ENCODE data around the gene CYB561D1.
A peak's percentile ranks its signal among the peaks of the same experiment; 100 is the strongest.

The CYB561D1 gene

GRCh38 chr1:109488201-109488600 is 5.7 kb upstream of the CYB561D1 start:
- no peak overlapping the region for H3K4me3 ChIP-seq (ENCODE audit: low read depth in 1 of 2, low read length in 2 of 2)
- H3K36me3 ChIP-seq (ENCODE audit: control insufficient read depth in 1 of 2, insufficient read depth in 2 of 2, low read length in 2 of 2): peaks cover 0 to 11% of the 10 kb centered on the region in 2 donors
- no peak overlapping the region for H3K9ac ChIP-seq (ENCODE audit: low read depth in 1 of 2, low read length in 2 of 2)
- H3K4me1 ChIP-seq (ENCODE audit: control insufficient read depth in 1 of 2, insufficient read depth in 2 of 2, low read length in 2 of 2): peaks cover 10 to 12% of the 10 kb centered on the region in 2 donors
- H3K9me3 ChIP-seq (ENCODE audit: control insufficient read depth in 1 of 2, low read length in 2 of 2): no peaks in the 10 kb centered on the region
- H3K27ac ChIP-seq (ENCODE audit: low read depth, low read length): no peak overlapping the region
- no peaks in the 10 kb centered on the region for H3K27me3 ChIP-seq (ENCODE audit: control insufficient read depth in 1 of 2, insufficient read depth in 2 of 2, low read length in 2 of 2)

- Histone ChIP-seq H3K9me3 (ENCODE audit: control insufficient read depth in 1 of 2, low read length in 2 of 2) (no peaks in the 10 kb centered on the region), H3K9ac (ENCODE audit: low read depth in 1 of 2, low read length in 2 of 2) (no peak overlapping the region), H3K27me3 (ENCODE audit: control insufficient read depth in 1 of 2, insufficient read depth in 2 of 2, low read length in 2 of 2) (no peaks in the 10 kb centered on the region), H3K4me3 (ENCODE audit: low read depth in 1 of 2, low read length in 2 of 2) (no peak overlapping the region), H3K27ac (ENCODE audit: low read depth, low read length) (no peak overlapping the region), H3K4me1 (ENCODE audit: control insufficient read depth in 1 of 2, insufficient read depth in 2 of 2, low read length in 2 of 2) (peaks cover 12% of the 10 kb centered on the region in 2 donors), H3K36me3 (ENCODE audit: control insufficient read depth in 1 of 2, insufficient read depth in 2 of 2, low read length in 2 of 2) (peaks cover 0 to 11% of the 10 kb centered on the region in 2 donors)
These were observed 5.2 kb upstream of the CYB561D1 start for GRCh38 chr1:109488696-109489095.

- no peak overlapping the region for H3K4me3 ChIP-seq (ENCODE audit: low read depth in 1 of 2, low read length in 2 of 2)
- H3K9me3 ChIP-seq (ENCODE audit: control insufficient read depth in 1 of 2, low read length in 2 of 2): no peaks in the 10 kb centered on the region
- peaks cover 12% of the 10 kb centered on the region in 2 donors for H3K4me1 ChIP-seq (ENCODE audit: control insufficient read depth in 1 of 2, insufficient read depth in 2 of 2, low read length in 2 of 2)
- H3K36me3 ChIP-seq (ENCODE audit: control insufficient read depth in 1 of 2, insufficient read depth in 2 of 2, low read length in 2 of 2): peaks cover 0 to 11% of the 10 kb centered on the region in 2 donors
- H3K27me3 ChIP-seq (ENCODE audit: control insufficient read depth in 1 of 2, insufficient read depth in 2 of 2, low read length in 2 of 2): no peaks in the 10 kb centered on the region
- no peak overlapping the region for H3K27ac ChIP-seq (ENCODE audit: low read depth, low read length)
- H3K9ac ChIP-seq (ENCODE audit: low read depth in 1 of 2, low read length in 2 of 2): no peak overlapping the region
These were observed 3.6 kb upstream of the CYB561D1 start for GRCh38 chr1:109490029-109490933.

- H3K36me3 ChIP-seq (ENCODE audit: control insufficient read depth in 1 of 2, insufficient read depth in 2 of 2, low read length in 2 of 2): peaks cover 1 to 16% of the 10 kb centered on the region in 2 donors
- peaks cover 12% of the 10 kb centered on the region in 2 donors for H3K4me1 ChIP-seq (ENCODE audit: control insufficient read depth in 1 of 2, insufficient read depth in 2 of 2, low read length in 2 of 2)
- H3K9me3 ChIP-seq (ENCODE audit: control insufficient read depth in 1 of 2, low read length in 2 of 2): no peaks in the 10 kb centered on the region
- H3K27me3 ChIP-seq (ENCODE audit: control insufficient read depth in 1 of 2, insufficient read depth in 2 of 2, low read length in 2 of 2): no peaks in the 10 kb centered on the region
- H3K9ac ChIP-seq (ENCODE audit: low read depth in 1 of 2, low read length in 2 of 2): no peak overlapping the region
- no peak overlapping the region for H3K27ac ChIP-seq (ENCODE audit: low read depth, low read length)
- no peak overlapping the region for H3K4me3 ChIP-seq (ENCODE audit: low read depth in 1 of 2, low read length in 2 of 2)
These were observed 3.0 kb upstream of the CYB561D1 start for GRCh38 chr1:109490934-109491302.

- Histone ChIP-seq H3K36me3 (ENCODE audit: control insufficient read depth in 1 of 2, insufficient read depth in 2 of 2, low read length in 2 of 2) (peaks cover 6 to 20% of the 10 kb centered on the region in 2 donors), H3K4me1 (ENCODE audit: control insufficient read depth in 1 of 2, insufficient read depth in 2 of 2, low read length in 2 of 2) (peaks cover 12% of the 10 kb centered on the region in 2 donors), H3K27ac (ENCODE audit: low read depth, low read length) (no peak overlapping the region), H3K9me3 (ENCODE audit: control insufficient read depth in 1 of 2, low read length in 2 of 2) (no peaks in the 10 kb centered on the region), H3K27me3 (ENCODE audit: control insufficient read depth in 1 of 2, insufficient read depth in 2 of 2, low read length in 2 of 2) (no peaks in the 10 kb centered on the region), H3K4me3 (ENCODE audit: low read depth in 1 of 2, low read length in 2 of 2) (no peak overlapping the region), H3K9ac (ENCODE audit: low read depth in 1 of 2, low read length in 2 of 2) (no peak overlapping the region)
These were observed 2.5 kb upstream of the CYB561D1 start for GRCh38 chr1:109491372-109491771.

- H3K9ac ChIP-seq (ENCODE audit: low read depth in 1 of 2, low read length in 2 of 2): peak overlapping the region in 1 of 2 donors; percentile 59
- no peak overlapping the region for H3K4me3 ChIP-seq (ENCODE audit: low read depth in 1 of 2, low read length in 2 of 2)
- H3K27ac ChIP-seq (ENCODE audit: low read depth, low read length): no peak overlapping the region
- H3K27me3 ChIP-seq (ENCODE audit: control insufficient read depth in 1 of 2, insufficient read depth in 2 of 2, low read length in 2 of 2): no peaks in the 10 kb centered on the region
- H3K9me3 ChIP-seq (ENCODE audit: control insufficient read depth in 1 of 2, low read length in 2 of 2): no peaks in the 10 kb centered on the region
- peaks cover 16 to 32% of the 10 kb centered on the region in 2 donors for H3K36me3 ChIP-seq (ENCODE audit: control insufficient read depth in 1 of 2, insufficient read depth in 2 of 2, low read length in 2 of 2)
- peaks cover 12 to 16% of the 10 kb centered on the region in 2 donors for H3K4me1 ChIP-seq (ENCODE audit: control insufficient read depth in 1 of 2, insufficient read depth in 2 of 2, low read length in 2 of 2)
These were observed 1.1 kb upstream of the CYB561D1 start for GRCh38 chr1:109492779-109493178.

- Histone ChIP-seq H3K36me3 (ENCODE audit: control insufficient read depth in 1 of 2, insufficient read depth in 2 of 2, low read length in 2 of 2) (peaks cover 16 to 30% of the 10 kb centered on the region in 2 donors), H3K9ac (ENCODE audit: low read depth in 1 of 2, low read length in 2 of 2) (peak overlapping the region; percentile 59 to 64), H3K27me3 (ENCODE audit: control insufficient read depth in 1 of 2, insufficient read depth in 2 of 2, low read length in 2 of 2) (no peaks in the 10 kb centered on the region), H3K4me3 (ENCODE audit: low read depth in 1 of 2, low read length in 2 of 2) (peak overlapping the region; percentile 91 to 99), H3K27ac (ENCODE audit: low read depth, low read length) (no peak overlapping the region), H3K4me1 (ENCODE audit: control insufficient read depth in 1 of 2, insufficient read depth in 2 of 2, low read length in 2 of 2) (peaks cover 13 to 20% of the 10 kb centered on the region in 2 donors), H3K9me3 (ENCODE audit: control insufficient read depth in 1 of 2, low read length in 2 of 2) (no peaks in the 10 kb centered on the region)
These were observed 667 bp upstream of the CYB561D1 start for GRCh38 chr1:109493227-109493626.

- Histone ChIP-seq H3K4me1 (ENCODE audit: control insufficient read depth in 1 of 2, insufficient read depth in 2 of 2, low read length in 2 of 2) (peaks cover 35 to 43% of the 10 kb centered on the region in 2 donors), H3K9ac (ENCODE audit: low read depth in 1 of 2, low read length in 2 of 2) (no peak overlapping the region), H3K27ac (ENCODE audit: low read depth, low read length) (no peak overlapping the region), H3K36me3 (ENCODE audit: control insufficient read depth in 1 of 2, insufficient read depth in 2 of 2, low read length in 2 of 2) (peaks cover 16 to 33% of the 10 kb centered on the region in 2 donors), H3K9me3 (ENCODE audit: control insufficient read depth in 1 of 2, low read length in 2 of 2) (no peaks in the 10 kb centered on the region), H3K27me3 (ENCODE audit: control insufficient read depth in 1 of 2, insufficient read depth in 2 of 2, low read length in 2 of 2) (no peaks in the 10 kb centered on the region), H3K4me3 (ENCODE audit: low read depth in 1 of 2, low read length in 2 of 2) (no peak overlapping the region)
These were observed 1.8 kb downstream of the CYB561D1 start for GRCh38 chr1:109495738-109496137.

GRCh38 chr1:109497449-109498160 is 3.7 kb downstream of the CYB561D1 start:
- Histone ChIP-seq H3K4me1 (ENCODE audit: control insufficient read depth in 1 of 2, insufficient read depth in 2 of 2, low read length in 2 of 2) (peaks cover 50 to 56% of the 10 kb centered on the region in 2 donors), H3K9ac (ENCODE audit: low read depth in 1 of 2, low read length in 2 of 2) (no peak overlapping the region), H3K9me3 (ENCODE audit: control insufficient read depth in 1 of 2, low read length in 2 of 2) (no peaks in the 10 kb centered on the region), H3K4me3 (ENCODE audit: low read depth in 1 of 2, low read length in 2 of 2) (no peak overlapping the region), H3K36me3 (ENCODE audit: control insufficient read depth in 1 of 2, insufficient read depth in 2 of 2, low read length in 2 of 2) (peaks cover 16 to 38% of the 10 kb centered on the region in 2 donors), H3K27me3 (ENCODE audit: control insufficient read depth in 1 of 2, insufficient read depth in 2 of 2, low read length in 2 of 2) (no peaks in the 10 kb centered on the region), H3K27ac (ENCODE audit: low read depth, low read length) (no peak overlapping the region)
